ENCODE data around the gene GAGE12D.
"Not testable (repeated sequence)": the region's sequence is repeated elsewhere in the genome, so short reads cannot be mapped to it uniquely, and the experiment has no call there.

GAGE12D gene

GRCh38 chrX:49541433-49541832 lies at the start of gene GAGE12D:
Gene GAGE12D, plus strand, starts transcription at chrX:49541733. Its CDS starts 1,155 bp downstream, at chrX:49542888.
- DNase-seq (ENCODE audit: low spot score) = not testable (repeated sequence)

- DNase-seq (ENCODE audit: low spot score) = not testable (repeated sequence)
These were observed 9.7 kb upstream of the GAGE12D start, which contains the start of gene GAGE12C for GRCh38 chrX:49531877-49532276. Gene GAGE12C, plus strand, starts transcription at chrX:49532177. Its CDS starts 1,155 bp downstream, at chrX:49533332.

GRCh38 chrX:49550989-49551388 lies 9.5 kb downstream of the GAGE12D start, which contains the start of gene GAGE12E:
Gene GAGE12E, plus strand, starts transcription at chrX:49551289. Its CDS starts 1,155 bp downstream, at chrX:49552444.
- DNase-seq (ENCODE audit: low spot score) = not testable (repeated sequence)

GRCh38 chrX:49560542-49560941 lies 19.0 kb downstream of the GAGE12D start, which contains the start of gene GAGE12F:
Gene GAGE12F, plus strand, starts transcription at chrX:49560842. Its CDS starts 1,155 bp downstream, at chrX:49561997.
- not testable (repeated sequence) for DNase-seq (ENCODE audit: low spot score)

- not testable (repeated sequence) for DNase-seq (ENCODE audit: low spot score)
These were observed 27.2 kb downstream of the GAGE12D start for GRCh38 chrX:49568728-49569127.

- not testable (repeated sequence) for DNase-seq (ENCODE audit: low spot score)
These were observed 27.6 kb downstream of the GAGE12D start for GRCh38 chrX:49569152-49569551.

GRCh38 chrX:49570100-49570499 lies 28.6 kb downstream of the GAGE12D start, which contains the start of gene GAGE12G:
Gene GAGE12G, plus strand, starts transcription at chrX:49570400. Its CDS starts 1,155 bp downstream, at chrX:49571555.
- DNase-seq (ENCODE audit: low spot score) = not testable (repeated sequence)

GRCh38 chrX:49579649-49580048 lies 38.1 kb downstream of the GAGE12D start, which contains the start of gene GAGE12H:
Gene GAGE12H, plus strand, starts transcription at chrX:49579949. Its CDS starts 1,155 bp downstream, at chrX:49581104.
- DNase-seq (ENCODE audit: low spot score) = not testable (repeated sequence)

- DNase-seq (ENCODE audit: low spot score) = not testable (repeated sequence)
These were observed 47.7 kb downstream of the GAGE12D start, which contains the start of gene GAGE2A for GRCh38 chrX:49589196-49589595. Gene GAGE2A, plus strand, starts transcription at chrX:49589496. Its CDS starts 1,155 bp downstream, at chrX:49590651.

- DNase-seq (ENCODE audit: low spot score) = not testable (repeated sequence)
These were observed 48.4 kb downstream of the GAGE12D start for GRCh38 chrX:49589769-49590478.

- not testable (repeated sequence) for DNase-seq (ENCODE audit: low spot score)
These were observed 49.0 kb downstream of the GAGE12D start for GRCh38 chrX:49590488-49590887.

Measured in SW480 (cell line).